ENCODE measurements around the gene SIAE.

DNA sequence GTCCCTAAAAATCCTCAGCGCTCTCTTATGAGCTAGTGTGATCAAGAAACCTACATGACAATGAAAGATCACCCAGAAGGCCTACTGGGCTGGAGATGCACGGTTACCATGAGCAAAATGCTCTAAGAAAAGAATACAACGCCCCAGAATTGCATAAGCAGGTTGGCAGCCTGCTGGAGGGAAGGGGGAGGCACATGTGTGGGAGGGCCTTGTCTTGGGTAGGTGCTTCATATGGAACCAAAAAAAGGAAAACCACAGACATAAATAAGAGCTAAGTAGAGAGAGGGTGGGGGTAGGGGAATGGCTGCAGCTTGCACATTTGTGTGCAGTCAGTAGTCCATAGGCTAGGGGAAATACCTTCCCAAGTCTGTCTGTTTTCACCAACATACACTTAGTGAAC, 2.8 kb downstream of the SIAE start:
- no peak for TF ChIP-seq POLR2A (IDR thresholded peaks at IDR 0.05)
- TF ChIP-seq, protein P1, sequence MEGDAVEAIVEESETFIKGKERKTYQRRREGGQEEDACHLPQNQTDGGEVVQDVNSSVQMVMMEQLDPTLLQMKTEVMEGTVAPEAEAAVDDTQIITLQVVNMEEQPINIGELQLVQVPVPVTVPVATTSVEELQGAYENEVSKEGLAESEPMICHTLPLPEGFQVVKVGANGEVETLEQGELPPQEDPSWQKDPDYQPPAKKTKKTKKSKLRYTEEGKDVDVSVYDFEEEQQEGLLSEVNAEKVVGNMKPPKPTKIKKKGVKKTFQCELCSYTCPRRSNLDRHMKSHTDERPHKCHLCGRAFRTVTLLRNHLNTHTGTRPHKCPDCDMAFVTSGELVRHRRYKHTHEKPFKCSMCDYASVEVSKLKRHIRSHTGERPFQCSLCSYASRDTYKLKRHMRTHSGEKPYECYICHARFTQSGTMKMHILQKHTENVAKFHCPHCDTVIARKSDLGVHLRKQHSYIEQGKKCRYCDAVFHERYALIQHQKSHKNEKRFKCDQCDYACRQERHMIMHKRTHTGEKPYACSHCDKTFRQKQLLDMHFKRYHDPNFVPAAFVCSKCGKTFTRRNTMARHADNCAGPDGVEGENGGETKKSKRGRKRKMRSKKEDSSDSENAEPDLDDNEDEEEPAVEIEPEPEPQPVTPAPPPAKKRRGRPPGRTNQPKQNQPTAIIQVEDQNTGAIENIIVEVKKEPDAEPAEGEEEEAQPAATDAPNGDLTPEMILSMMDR (IDR thresholded peaks at IDR 0.05): no peak
